IMR-90 (cell line): Measurements from ENCODE around the gene MTLN. TPM values are rescaled to one million over a fixed set of nuclear protein-coding genes. Genes with fewer than 3 reads are reported as not detected.

ENCODE experiments used
- ATAC-seq: fragments of 200-7000 bp; cut with Tn5 transposase; 2 replicates; pipeline ENCODE4 v1.9.1; 2020; ENCODE audit warnings: low read depth, mild to moderate bottlenecking, moderate library complexity
- BruUV-seq: library from RNA; stranded (reverse); fragments of 400-500 nt; replicated peaks from 2 replicates; lab custom pipeline; 2021; lab: Mats Ljungman, UMichigan
- CTCF ChIA-PET: fragments of 300-600 bp; formaldehyde crosslinking; extraction: SDS; loops from one replicate; lab custom pipeline; 2021; ENCODE audit warnings: antibody characterized with exemption; lab: Yijun Ruan, JAX
- POLR2A ChIA-PET: fragments of 300-600 bp; sonication (Branson Sonifier 250); formaldehyde crosslinking; loops from one replicate; lab custom pipeline; 2022; ENCODE audit warnings: antibody characterized with exemption; ENCODE audit not compliant: unreplicated experiment; lab: Charles Lee
- DNase-seq: peaks from one replicate; pipeline ENCODE4 v3.0.0; 2013
- H2AFZ ChIP-seq: replicated peaks from 2 replicates; pipeline ENCODE3; 2013; ENCODE audit warnings: low read length, mild to moderate bottlenecking; ENCODE audit not compliant: poor library complexity
- H2AK5ac ChIP-seq: 2 replicates; pipeline ENCODE4 v1.6.1; 2013; ENCODE audit warnings: low read depth, low read length, inconsistent platforms
- H2AK9ac ChIP-seq: replicated peaks from 2 replicates; pipeline ENCODE3; 2013; ENCODE audit warnings: mild to moderate bottlenecking, low read depth, low read length, moderate library complexity; ENCODE audit not compliant: poor library complexity
- H2BK120ac ChIP-seq: 2 replicates; pipeline ENCODE4 v1.6.1; 2013; ENCODE audit warnings: low read depth, low read length, inconsistent platforms
- H2BK15ac ChIP-seq: 3 replicates; pipeline ENCODE4 v1.6.1; 2013; ENCODE audit warnings: low read depth, low read length, inconsistent platforms
- H2BK20ac ChIP-seq: 2 replicates; pipeline ENCODE4 v1.6.1; 2013; ENCODE audit warnings: low read depth, mild to moderate bottlenecking, inconsistent platforms, low read length, moderate library complexity
- H2BK5ac ChIP-seq: 2 replicates; pipeline ENCODE4 v1.6.1; 2013; ENCODE audit warnings: mild to moderate bottlenecking, low read depth, low read length, inconsistent platforms; ENCODE audit not compliant: poor library complexity, severe bottlenecking
- H3K14ac ChIP-seq: replicated peaks from 2 replicates; pipeline ENCODE4 v1.6.1; 2013; ENCODE audit warnings: low read depth, low read length, inconsistent platforms
- H3K18ac ChIP-seq: 2 replicates; pipeline ENCODE4 v1.6.1; 2013; ENCODE audit warnings: low read depth, low read length, control low read depth
- H3K23ac ChIP-seq: 2 replicates; pipeline ENCODE4 v1.6.1; 2013; ENCODE audit warnings: low read depth, low read length, inconsistent platforms
- H3K27ac ChIP-seq: 2 replicates; pipeline ENCODE4 v1.5.1; 2013; ENCODE audit warnings: mild to moderate bottlenecking, control low read depth, low read length; ENCODE audit not compliant: insufficient read depth
- H3K27me3 ChIP-seq: 2 replicates; pipeline ENCODE4 v1.6.1; 2013; ENCODE audit warnings: low read length; ENCODE audit not compliant: control insufficient read depth, insufficient read depth
- H3K36me3 ChIP-seq: 2 replicates; pipeline ENCODE4 v1.6.1; 2013; ENCODE audit warnings: low read length, mixed read lengths; ENCODE audit not compliant: control insufficient read depth, insufficient read depth
- H3K4ac ChIP-seq: 2 replicates; pipeline ENCODE4 v1.6.1; 2013; ENCODE audit warnings: low read depth, low read length, inconsistent platforms
- H3K4me1 ChIP-seq: 2 replicates; pipeline ENCODE4 v1.6.1; 2013; ENCODE audit warnings: low read length, mixed read lengths; ENCODE audit not compliant: control insufficient read depth, insufficient read depth
- H3K4me2 ChIP-seq: 2 replicates; pipeline ENCODE4 v1.6.1; 2013; ENCODE audit warnings: low read depth, mild to moderate bottlenecking, control low read depth, low read length, moderate library complexity
- H3K4me3 ChIP-seq: 2 replicates; pipeline ENCODE4 v1.5.1; 2013; ENCODE audit warnings: low read depth, mild to moderate bottlenecking, control low read depth, low read length, moderate library complexity; ENCODE audit not compliant: insufficient read depth
- H3K56ac ChIP-seq: 2 replicates; pipeline ENCODE4 v1.6.1; 2013; ENCODE audit warnings: low read length, inconsistent platforms; ENCODE audit not compliant: insufficient read depth; ENCODE audit errors: extremely low read depth
- H3K79me1 ChIP-seq, 2 experiments: 2 replicates each; pipeline ENCODE4 v1.6.1; 2013; ENCODE audit warnings: low read length in 2 of 2, inconsistent platforms in 1 of 2, low read depth in 1 of 2
- H3K9ac ChIP-seq: 2 replicates; pipeline ENCODE4 v1.6.1; 2013; ENCODE audit warnings: low read depth, low read length, control low read depth
- H3K9me1 ChIP-seq: 2 replicates; pipeline ENCODE4 v1.6.1; 2013; ENCODE audit warnings: low read length, inconsistent platforms; ENCODE audit not compliant: insufficient read depth
- H3K9me3 ChIP-seq: 2 replicates; pipeline ENCODE4 v1.6.1; 2013; ENCODE audit warnings: low read length; ENCODE audit not compliant: control insufficient read depth, insufficient read depth
- H4K20me1 ChIP-seq: 2 replicates; pipeline ENCODE4 v1.6.1; 2013; ENCODE audit warnings: low read length, inconsistent platforms; ENCODE audit not compliant: insufficient read depth
- H4K5ac ChIP-seq: 2 replicates; pipeline ENCODE4 v1.6.1; 2013; ENCODE audit warnings: mild to moderate bottlenecking, low read depth, low read length, control low read depth
- H4K8ac ChIP-seq, 2 experiments: 2 replicates each; pipeline ENCODE4 v1.6.1; 2013; ENCODE audit warnings: low read depth in 2 of 2, low read length in 2 of 2, control low read depth in 1 of 2, inconsistent platforms in 1 of 2
- H4K91ac ChIP-seq: 2 replicates; pipeline ENCODE4 v1.6.1; 2013; ENCODE audit warnings: low read depth, low read length, inconsistent platforms; ENCODE audit not compliant: insufficient read depth
- CHD1 ChIP-seq: IDR thresholded peaks from 2 replicates; pipeline ENCODE4 v1.6.1; 2012; ENCODE audit warnings: low read depth, low read length, improper control_type of control experiment
- ELK1 ChIP-seq: fragments of 150-350 bp; IDR thresholded peaks from 2 replicates; pipeline ENCODE4 v1.6.1; 2016; ENCODE audit warnings: low read depth, mild to moderate bottlenecking, low read length, moderate library complexity, borderline replicate concordance
- dilution Hi-C: fragments of 300-500 bp; cut with HindIII; formaldehyde crosslinking; loops from one replicate; pipeline ENCODE4 v1.14.3; 2018; ENCODE audit warnings: low sequenced_read_pairs; ENCODE audit not compliant: unreplicated experiment
- in situ Hi-C: fragments of 300-500 bp; cut with MboI; formaldehyde crosslinking; loops from 3 replicates; pipeline ENCODE4 v1.14.3; 2019; ENCODE audit warnings: low sequenced_read_pairs, inconsistent platforms, mixed read lengths
- intact Hi-C: fragments of 100-400 bp; cut with micrococcal nuclease; formaldehyde crosslinking; loops from 2 replicates; pipeline ENCODE4 v1.10.0; 2022
- polyA plus RNA-seq, 3 experiments: library from polyadenylated mRNA; depleted of rRNA; stranded (reverse); fragments of >200 nt; gene quantifications; 2 replicates each; pipeline ENCODE4 v1.2.3, GENCODE V29; 2012; ENCODE audit warnings: low replicate concordance in 1 of 3
- total RNA-seq: library from RNA; depleted of rRNA; stranded (reverse); fragments of >200 nt; gene quantifications from 2 replicates; pipeline ENCODE4 v1.2.3, GENCODE V29; 2012

MTLN gene
- total and polyA plus RNA-seq, 2 of the 4 experiments (the other 2 are of a cell fraction), result 13.5 to 14.5 TPM

- Histone ChIP-seq H3K56ac (no peak overlapping the region), H3K27me3 (no peaks in the 10 kb centered on the region; the same call in 1 of the 2 replicates), H4K5ac (no peak overlapping the region), H3K4ac (no peak overlapping the region), H4K91ac (no peak overlapping the region), H2AK5ac (no peak overlapping the region), H3K9me3 (peaks cover 12% of the 10 kb centered on the region), H2AK9ac (no peak overlapping the region), H3K14ac (no peak overlapping the region), H2BK15ac (no peak overlapping the region), H3K9ac (no peak overlapping the region), H2AFZ (no peak overlapping the region), H3K27ac (no peak overlapping the region), H4K8ac (no peak overlapping the region), H3K4me2 (no peak overlapping the region), H3K36me3 (no peaks in the 10 kb centered on the region), H3K4me3 (no peak overlapping the region), H3K79me1 (no peaks in the 10 kb centered on the region), H2BK20ac (no peak overlapping the region), H2BK120ac (no peak overlapping the region), H3K18ac (no peak overlapping the region), H3K4me1 (no peaks in the 10 kb centered on the region), H3K23ac (no peak overlapping the region), H3K9me1 (no peaks in the 10 kb centered on the region), H2BK5ac (no peak overlapping the region), H4K20me1 (no peaks in the 10 kb centered on the region)
- CTCF ChIA-PET, result no interaction called here
- dilution Hi-C loops, result no loop called here
- in situ Hi-C loops, result no loop called here
- DNase-seq, result no peak
- ATAC-seq, result no peak
- POLR2A ChIA-PET, result no interaction called here
- BruUV-seq, result no TSS peak
- TF ChIP-seq CHD1, result no peak
- TF ChIP-seq ELK1, result no peak
- intact Hi-C loops, result no loop called here
Measured at GRCh38 chr2:110180036-110180435, 32.3 kb downstream of the MTLN start.
